HG02884 (cell line): ENCODE results near the gene MORC2.

Source experiments
- ATAC-seq: cut with Tn5 transposase; IDR thresholded peaks from one replicate; pipeline ENCODE4 v1.9.1; 2021; ENCODE audit warnings: mild to moderate bottlenecking, moderate library complexity; ENCODE audit not compliant: unreplicated experiment

MORC2 gene

DNA sequence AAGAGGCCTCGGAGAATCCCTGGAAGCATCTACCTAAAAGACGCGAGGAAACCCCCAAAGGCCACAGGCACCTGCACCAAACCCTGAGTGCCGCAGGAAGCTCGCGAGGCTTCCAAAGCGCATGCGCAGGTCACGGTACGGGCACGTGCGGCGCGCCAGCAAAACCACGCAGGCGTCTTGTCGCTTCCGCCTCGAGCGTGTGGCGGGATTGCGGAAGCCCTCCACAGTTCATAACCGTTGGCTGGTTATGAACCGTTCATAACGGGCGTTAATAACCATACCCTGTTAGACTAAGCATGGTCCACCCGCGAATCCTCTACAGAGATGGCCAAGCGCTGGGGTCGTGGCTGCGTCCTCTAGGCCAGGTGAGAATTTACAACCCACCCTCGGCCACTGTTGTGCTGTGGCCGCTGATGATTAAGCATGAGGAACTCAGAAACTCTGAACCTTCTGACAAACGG lies 46.4 kb downstream of the MORC2 start:
- ATAC-seq, result no peak

DNA sequence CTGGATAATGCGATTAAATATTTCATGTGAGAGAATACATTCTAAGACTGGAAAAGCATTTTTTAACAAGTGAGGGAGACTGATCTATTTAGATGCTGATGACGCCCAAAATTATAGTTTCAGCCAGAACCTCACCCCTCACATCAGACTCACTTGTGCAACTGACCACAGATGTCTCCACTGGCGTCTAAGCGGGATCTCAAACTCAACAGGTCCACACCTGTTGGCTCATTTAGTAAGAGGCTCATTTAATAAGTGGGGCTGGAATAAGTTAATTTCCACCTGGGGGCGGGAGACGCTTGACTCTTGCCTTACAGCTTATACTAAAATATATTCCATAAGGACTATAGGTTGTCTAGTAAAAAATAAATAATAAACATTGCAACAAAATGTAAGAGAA lies 47.5 kb downstream of the MORC2 start:
- no peak for ATAC-seq

DNA sequence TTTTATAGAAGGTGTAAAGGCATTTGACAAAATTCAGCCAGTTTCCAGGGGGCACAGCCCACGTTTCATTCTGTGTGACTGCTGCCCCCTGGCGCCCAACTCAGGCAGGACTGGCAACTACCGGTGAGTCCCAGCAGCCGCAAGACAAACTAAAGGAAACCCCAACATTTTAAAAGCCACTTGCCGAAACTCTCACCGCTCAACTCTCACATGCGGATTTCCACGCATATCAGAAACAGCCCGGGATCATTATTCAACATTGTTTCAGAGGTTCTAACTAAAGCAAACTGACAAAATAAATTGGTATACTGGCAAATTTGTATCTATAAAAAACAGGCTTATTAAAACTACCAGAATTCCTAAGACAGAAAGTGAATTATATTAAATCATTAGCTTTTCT lies 48.2 kb downstream of the MORC2 start:
- no peak for ATAC-seq

DNA sequence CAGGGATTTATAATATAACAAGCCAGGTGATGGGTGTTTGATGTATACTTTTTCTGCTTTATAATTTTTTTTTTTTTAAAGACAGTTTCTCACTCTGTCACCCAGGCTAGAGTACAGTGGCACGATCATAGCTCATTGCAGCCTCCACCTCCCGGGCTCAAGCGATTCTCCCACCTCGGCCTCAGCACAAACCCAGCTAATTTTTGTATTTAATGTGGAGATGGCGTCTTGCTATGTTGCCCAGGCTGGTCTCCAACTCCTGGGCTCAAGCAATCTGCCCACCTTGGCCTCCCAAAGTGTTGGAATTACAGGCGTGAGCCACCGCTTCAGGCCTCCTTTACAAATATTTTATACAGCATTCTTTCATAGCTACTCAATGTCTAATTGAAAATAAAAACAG lies 48.6 kb downstream of the MORC2 start:
- ATAC-seq, result no peak

DNA sequence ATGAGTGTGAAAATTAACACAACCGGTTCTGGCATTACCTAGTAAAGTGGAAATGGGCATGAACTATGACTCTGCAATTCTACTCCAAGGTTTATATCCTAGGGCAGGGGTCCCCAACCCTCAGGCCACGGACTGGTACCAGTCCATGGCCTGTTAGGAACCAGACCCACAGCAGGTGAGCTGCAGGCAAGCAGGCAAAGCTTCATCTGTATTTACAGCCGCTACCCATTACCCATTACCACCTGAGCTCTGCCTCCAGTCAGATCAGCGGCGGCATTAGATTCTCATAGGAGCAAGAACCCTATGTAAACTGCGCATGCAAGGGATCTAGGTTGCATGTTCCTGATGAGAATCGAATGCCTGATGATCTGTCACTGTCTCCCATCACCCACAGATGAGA lies 49.8 kb downstream of the MORC2 start:
- ATAC-seq, result no peak

DNA sequence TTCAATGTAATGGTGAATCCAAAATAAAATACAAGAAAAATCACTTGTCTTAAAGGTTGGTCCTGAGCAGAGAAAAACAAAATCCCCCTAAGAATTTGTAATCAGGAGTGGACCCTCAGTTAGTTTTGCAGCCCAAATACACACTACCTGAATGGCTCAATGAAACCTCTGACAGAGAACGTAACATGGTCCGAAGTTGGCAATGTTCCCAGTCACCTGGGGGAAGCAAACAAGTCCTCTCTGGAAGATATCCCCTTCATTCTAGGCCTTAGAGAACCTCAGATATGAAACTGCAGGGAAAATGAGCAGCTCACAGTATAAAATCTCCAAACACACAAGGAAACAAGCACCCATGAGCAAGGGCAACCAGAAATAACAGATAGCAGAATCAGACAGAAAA lies 58.2 kb downstream of the MORC2 start:
- ATAC-seq, result no peak

DNA sequence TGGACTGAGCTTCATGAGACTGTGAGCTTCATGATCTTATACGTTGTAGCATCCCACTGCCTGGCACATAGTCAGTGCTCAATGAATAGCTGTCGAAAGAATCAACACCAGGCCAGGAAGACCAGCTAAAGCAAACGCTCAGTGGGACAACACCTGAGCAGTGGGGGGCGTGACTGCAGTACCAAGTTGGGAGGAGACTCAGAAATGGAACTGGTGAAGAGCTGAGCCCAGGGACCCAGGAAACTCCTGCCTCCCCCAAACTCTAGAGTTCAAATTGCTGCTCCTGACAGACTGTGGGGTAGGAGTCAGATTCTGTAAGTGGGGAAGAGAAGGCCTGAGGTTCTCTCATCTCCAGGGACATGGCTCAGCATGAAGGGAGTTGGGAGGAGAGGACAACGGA lies 59.3 kb downstream of the MORC2 start:
- ATAC-seq, result no peak

DNA sequence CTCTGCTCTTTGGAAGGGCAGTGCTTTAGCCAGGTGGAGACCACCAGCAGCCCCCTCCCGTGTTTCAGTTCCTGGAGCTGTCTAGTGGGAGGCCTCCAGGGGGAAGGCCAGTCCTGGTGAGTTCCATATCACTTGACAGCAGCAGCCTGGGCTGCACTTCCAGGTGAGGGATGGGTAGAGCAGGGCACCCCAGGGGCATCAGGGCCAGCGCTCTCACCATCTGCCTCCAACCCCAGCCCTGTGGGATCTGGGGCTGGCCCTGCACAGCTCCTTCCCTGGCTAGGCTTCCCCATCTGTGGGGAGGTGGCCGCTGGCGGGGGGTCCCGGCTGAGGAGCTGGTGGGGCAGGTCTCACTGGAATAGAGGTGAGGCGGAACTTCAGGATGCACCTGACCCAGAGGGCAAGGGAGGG lies 60.5 kb downstream of the MORC2 start:
- no peak for ATAC-seq

DNA sequence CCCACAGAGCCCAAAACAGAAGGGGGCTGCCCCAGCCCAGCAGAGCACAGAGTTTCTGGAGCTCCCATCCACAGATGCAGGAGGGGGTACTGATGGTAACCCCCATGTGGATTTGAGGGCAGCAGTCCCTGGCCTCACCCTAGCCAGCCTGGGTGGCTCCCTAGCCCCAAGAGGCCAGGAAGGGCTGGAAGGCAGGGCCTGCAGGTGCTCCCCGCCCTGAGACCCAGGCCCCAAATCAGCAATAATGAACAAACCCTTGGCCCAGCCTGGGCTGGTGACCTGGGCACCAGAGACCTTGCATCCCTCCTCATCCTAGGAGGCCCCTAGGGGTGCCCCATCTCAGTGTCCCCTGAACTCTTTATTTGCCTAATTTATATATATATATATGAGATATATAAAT lies 61.6 kb downstream of the MORC2 start:
- ATAC-seq, result no peak

DNA sequence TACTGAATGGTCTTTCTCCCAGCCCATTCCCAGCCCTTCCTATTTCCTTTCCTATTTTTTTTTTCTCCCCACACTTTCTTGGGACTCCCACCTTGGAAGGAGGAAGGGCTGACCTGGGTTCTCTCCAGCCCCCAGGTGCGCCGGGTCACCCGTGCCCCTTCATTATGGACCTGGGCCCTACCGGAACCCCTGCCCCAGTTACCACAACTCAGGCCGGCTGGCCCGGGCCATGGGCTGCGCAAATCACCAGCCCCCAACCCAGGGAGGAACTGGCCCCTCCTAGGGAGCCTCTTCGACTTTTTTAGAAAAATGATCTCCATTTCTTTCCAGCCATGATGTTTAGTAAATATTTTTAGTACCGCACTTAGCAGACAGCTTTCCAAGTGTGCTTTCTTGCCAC lies 62.2 kb downstream of the MORC2 start:
- no peak for ATAC-seq

DNA sequence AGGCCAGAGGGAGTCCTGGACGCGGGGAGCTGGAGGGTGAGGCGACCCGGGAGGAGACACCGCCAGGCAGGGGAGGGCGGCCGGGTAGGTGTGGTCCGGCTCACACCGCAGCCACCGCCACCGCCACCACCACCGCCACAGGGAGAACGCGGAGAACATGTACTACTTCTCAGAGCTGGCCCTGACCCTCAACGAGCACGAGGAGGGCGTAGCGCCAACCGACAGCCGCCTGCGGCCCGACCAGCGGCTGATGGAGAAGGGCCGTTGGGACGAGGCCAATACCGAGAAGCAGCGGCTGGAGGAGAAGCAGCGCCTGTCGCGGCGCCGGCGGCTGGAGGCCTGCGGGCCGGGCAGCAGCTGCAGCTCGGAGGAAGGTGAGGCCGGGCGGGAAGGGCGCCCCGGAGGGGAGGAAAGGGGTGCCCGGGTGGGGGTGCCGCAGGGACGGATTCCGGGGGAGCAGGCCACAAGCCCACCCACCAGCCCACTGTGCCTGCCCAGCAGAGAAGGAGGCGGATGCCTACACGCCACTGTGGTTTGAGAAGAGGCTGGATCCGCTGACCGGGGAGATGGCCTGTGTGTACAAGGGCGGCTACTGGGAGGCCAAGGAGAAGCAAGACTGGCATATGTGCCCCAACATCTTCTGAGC lies 62.8 kb downstream of the MORC2 start:
- no peak for ATAC-seq

DNA sequence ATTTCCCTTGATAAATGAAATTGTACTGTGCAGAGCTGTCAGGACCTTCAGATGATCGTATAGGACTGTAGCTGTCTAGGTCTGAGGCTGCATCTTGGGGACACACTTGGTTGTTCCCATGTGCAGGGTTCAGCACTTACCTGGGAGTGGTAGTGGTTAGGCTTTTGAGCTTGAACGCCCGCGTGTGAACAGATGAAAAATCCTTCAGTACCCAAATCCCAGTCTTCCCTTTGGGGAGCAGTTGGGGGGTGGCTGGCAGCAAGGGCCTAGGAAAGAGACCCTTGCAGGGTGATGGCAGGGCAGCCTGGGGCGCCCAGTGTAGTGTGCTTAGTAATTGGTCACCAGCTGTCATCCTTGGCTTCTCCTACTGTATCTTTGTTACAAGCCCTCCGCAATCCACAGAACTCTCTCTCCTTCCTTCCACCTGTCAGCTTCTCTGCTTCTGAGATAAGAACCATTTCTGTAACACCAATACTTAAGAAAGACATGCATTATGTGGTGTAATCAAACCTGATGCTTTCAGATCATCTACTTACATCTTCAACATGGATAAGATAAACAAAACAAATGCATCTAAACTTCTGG lies 64.6 kb downstream of the MORC2 start:
- ATAC-seq, result no peak

DNA sequence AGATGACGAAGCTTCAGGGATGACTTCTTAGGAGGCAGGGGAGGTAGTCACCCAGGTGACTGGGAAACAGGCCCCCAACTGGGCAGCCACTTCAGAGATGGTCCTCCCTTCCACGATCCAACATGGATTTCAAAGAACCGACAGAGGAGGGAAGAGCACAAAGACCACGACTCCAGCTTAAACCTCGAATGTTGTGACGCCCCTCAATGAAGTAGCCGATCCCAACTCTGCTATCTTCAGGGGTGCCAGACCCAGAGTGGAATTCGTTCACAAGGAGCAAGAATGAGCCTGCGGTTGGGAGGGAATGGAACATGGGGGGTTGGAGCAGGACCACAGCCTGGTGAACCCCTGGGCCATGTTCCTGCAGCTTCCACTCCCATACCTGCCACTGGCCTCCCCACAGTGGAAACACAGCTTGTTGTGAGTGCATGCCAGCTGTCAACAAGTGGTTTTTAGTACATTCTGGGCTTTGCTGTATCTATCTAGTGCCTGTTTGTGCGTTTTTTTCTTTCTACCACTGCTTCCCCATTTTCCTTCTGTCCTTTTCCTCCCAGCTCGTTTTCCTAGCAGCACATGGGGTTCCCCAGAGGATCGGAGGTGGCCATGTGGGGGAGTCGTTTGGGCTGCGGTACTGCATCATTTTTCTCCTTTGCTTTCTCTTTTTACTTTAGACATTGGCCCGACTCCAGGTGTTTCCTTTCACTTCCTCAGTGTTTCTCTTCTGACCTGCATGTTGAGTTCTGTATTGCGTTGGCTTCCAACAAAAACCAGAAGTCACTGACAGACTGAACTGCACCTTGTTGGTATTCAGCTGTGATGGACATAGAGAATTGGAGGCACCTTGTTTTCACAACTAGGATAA lies 65.8 kb downstream of the MORC2 start:
- no peak for ATAC-seq

DNA sequence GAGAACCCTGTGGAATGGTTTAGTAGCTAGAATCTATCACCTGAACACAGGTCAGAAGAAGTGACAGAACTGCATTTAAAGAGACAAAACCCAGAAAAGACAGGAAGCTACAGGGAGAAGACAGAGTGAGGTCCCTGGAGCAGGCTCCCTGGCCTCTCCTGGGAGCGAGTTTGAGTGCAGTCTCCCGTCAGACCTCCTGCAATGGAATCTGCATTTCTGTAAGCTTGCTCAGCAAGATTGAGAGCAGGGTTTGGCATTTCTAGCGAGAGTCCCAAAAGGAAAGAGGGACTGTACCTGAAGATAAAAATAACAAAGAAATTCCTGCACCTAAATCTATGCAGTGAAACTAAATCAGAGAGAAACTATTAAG lies 74.2 kb downstream of the MORC2 start:
- ATAC-seq, result no peak

DNA sequence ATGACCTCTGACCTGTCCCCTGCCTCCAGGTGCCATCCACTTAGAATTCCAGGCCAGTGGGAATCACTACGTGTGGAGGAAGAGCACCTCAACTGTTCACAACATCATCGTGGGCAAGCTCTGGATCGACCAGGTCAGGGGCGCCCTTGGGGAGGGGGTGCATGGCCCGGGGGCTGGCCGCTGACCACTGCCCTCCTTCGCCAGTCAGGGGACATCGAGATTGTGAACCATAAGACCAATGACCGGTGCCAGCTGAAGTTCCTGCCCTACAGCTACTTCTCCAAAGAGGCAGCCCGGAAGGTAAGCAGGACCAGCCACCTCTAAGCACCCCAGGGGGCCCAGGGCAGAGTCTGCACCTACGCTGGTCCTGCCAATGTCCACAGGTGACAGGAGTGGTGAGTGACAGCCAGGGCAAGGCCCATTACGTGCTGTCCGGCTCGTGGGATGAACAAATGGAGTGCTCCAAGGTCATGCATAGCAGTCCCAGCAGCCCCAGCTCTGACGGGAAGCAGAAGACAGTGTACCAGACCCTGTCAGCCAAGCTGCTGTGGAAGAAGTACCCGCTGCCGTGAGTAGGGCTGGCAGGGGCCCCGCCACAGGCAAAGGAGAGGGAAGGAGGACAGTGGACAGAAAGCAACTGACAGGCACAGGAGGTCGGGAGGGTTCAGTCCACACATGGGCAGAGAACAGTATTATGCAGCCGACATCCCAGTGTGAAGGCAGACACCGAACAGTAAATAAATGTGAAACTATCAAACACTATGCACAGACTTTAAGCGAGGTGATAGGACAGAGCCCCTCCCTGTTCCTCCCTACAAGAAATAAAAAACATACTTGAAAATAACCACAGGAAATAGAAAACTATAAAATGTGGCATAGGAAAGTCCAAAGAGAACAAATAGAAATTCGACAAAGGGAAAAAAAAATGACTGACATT lies 74.9 kb downstream of the MORC2 start:
- ATAC-seq, result no peak

DNA sequence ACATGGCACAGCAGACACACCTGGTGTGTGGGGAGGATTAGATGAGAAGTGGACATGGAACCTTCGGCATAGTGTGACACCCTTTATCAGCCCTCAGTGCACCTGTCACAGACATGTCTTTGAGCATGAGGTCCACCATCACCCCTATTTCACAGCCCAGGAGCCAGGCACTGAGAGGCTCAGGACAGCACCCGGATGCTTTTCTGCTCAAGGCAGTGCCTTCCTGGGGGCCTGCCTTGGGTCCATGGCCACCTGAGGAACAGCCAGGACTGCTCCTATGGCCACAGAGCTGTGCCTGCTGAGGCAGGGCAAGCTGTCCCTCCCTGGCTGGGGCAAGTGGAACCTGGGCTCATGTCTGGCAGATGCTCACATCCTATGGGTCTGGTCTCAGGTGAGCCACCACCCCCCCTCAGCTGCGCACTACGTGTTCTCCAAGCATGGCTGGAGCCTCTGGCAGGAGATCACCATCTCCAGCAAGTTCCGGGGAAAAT lies 75.8 kb downstream of the MORC2 start:
- ATAC-seq, result no peak

DNA sequence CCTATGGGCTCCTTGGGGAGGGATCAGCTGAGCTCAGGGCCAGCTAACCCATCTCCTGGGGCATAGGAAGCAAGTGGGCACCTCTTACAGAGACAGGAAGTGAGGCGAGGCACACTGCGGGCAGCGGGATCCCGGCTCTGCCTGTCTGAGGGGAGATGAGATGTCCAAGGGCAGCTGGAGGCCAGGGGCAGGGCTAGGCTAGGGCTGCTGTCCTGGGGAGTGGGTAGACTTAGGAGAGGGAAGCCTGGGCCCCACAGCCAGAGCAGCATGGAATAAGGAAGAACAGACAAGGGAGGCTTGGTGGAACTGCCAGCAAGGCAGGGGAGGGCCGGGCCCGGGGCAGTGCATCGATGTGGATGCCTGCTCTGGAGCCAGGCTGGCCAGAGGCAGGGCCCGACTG lies 76.3 kb downstream of the MORC2 start:
- ATAC-seq, result no peak

DNA sequence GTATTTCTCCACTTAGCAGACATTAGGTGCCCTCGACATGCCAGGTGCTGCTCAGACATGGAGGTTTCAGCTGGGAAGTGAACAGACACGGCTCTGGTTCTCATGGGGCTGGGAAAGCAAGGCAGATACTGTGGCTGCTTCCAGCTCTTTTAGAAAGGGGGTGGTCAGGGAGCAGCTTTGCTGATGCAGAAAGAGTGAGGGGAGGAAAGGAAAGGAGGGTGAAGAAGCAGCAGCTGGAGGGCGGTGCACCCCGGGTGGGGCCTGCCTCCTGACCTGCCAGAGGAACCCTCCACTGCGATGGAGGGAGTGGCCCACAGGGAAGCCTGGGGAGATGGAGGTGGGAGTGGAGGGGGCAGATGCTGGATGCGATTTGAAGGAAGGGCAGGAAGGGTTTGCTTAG lies 76.8 kb downstream of the MORC2 start:
- no peak for ATAC-seq

DNA sequence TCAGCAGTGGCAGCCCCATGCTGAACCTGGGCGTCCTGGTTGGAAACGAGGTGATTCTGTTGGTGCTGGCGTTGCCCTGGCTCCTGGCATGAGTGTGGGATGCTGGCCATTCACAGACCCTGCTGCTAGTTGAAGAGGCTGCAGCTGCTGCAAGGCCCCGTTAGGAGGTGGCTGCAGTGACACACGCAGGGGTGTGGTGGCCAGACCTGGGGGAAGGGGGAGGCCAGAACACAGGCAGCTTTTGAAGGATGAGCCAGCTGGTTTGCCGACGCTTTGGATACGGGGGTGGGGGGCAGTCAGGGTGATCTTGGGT lies 77.2 kb downstream of the MORC2 start:
- no peak for ATAC-seq

DNA sequence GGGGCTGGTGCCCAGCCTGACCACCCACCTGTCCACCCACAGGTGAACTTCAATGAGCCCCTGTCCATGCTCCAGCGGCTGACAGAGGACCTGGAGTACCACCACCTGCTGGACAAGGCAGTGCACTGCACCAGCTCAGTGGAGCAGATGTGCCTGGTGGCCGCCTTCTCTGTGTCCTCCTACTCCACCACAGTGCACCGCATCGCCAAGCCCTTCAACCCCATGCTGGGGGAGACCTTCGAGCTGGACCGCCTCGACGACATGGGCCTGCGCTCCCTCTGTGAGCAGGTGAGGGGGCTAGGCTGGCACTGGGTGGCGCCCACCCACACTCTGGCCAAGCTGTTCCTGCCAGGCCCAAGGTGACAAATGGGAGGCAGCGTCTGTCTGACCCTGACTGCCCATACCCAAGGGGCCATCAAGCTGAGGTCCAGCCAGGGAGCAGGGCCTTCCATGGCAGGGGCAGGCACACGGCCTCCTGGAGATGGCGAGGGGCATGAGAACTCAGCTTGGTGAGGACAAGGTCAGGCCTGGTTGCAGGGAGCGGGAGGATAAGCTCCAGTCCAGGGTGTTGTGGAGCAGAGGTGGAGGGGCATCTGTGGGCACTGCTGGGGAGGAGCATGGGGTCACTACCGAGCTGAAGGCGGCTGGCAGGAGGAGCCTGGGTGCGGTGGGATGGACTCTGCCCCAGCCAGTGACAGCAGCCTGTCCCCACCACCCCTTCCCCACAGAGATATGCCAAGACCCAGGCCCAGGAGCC lies 77.7 kb downstream of the MORC2 start:
- ATAC-seq, result no peak
